Natural killer cell (primary cell): ENCODE data around the gene PCDH1. TPM values are rescaled to one million over a fixed set of nuclear protein-coding genes. Genes with fewer than 3 reads are reported as not detected.

Source experiments
- ATAC-seq, 3 donors: fragments of 150-1000 bp in 2 of 3; fragments of 200-7000 bp in 1 of 3; cut with Tn5 transposase; 1 replicate in 1 of 3; 2 replicates in 2 of 3; pipeline ENCODE4 v1.10.0; 2021; ENCODE audit warnings: mild to moderate bottlenecking in 2 of 3, moderate library complexity in 2 of 3
- DNase-seq, 2 donors: peaks; one replicate each; pipeline versions ENCODE4 v3.0.0 to v3.0.0-alpha.2; 2013 to 2021; ENCODE audit warnings: mixed read lengths in 1 of 2
- H3K27ac ChIP-seq: one replicate; pipeline ENCODE4 v1.5.1; 2013; ENCODE audit warnings: mild to moderate bottlenecking, low read length
- H3K27me3 ChIP-seq: one replicate; pipeline ENCODE4 v1.6.1; 2013; ENCODE audit warnings: low read length; ENCODE audit not compliant: control insufficient read depth, insufficient read depth
- H3K36me3 ChIP-seq: one replicate; pipeline ENCODE4 v1.6.1; 2013; ENCODE audit warnings: low read length; ENCODE audit not compliant: control insufficient read depth, insufficient read depth
- H3K4me1 ChIP-seq: one replicate; pipeline ENCODE4 v1.6.1; 2013; ENCODE audit warnings: low read length; ENCODE audit not compliant: control insufficient read depth, insufficient read depth
- H3K4me3 ChIP-seq: one replicate; pipeline ENCODE4 v1.5.1; 2013; ENCODE audit warnings: low read length
- H3K9me3 ChIP-seq: one replicate; pipeline ENCODE4 v1.6.1; 2013; ENCODE audit warnings: low read length; ENCODE audit not compliant: control insufficient read depth, insufficient read depth
- H3K27ac Mint-ChIP-seq, 2 donors: one replicate each; pipeline ENCODE4 v1.8.0; 2022; ENCODE audit warnings: mild to moderate bottlenecking in 2 of 2, mixed read lengths in 2 of 2, moderate library complexity in 1 of 2
- H3K27me3 Mint-ChIP-seq, 2 donors: one replicate each; pipeline ENCODE4 v1.8.0; 2022; ENCODE audit warnings: low read depth in 2 of 2, mixed read lengths in 2 of 2
- H3K36me3 Mint-ChIP-seq: one replicate; pipeline ENCODE4 v1.8.0; 2022; ENCODE audit warnings: mixed read lengths
- H3K4me1 Mint-ChIP-seq, 2 donors: one replicate each; pipeline ENCODE4 v1.8.0; 2022; ENCODE audit warnings: mixed read lengths in 2 of 2
- H3K4me3 Mint-ChIP-seq: one replicate; pipeline ENCODE4 v1.8.0; 2022; ENCODE audit warnings: mild to moderate bottlenecking, moderate library complexity, mixed read lengths
- H3K9me3 Mint-ChIP-seq, 2 donors: one replicate each; pipeline ENCODE4 v1.8.0; 2022; ENCODE audit warnings: mixed read lengths in 2 of 2
- CTCF ChIP-seq: fragments of 200-600 bp; IDR thresholded peaks from one replicate; pipeline ENCODE4 v1.8.0; 2022; ENCODE audit warnings: antibody characterized with exemption
- WGBS: methylation state at CpG from one replicate; pipeline ENCODE4 v1.1.7; 2013; ENCODE audit warnings: missing lambda C conversion rate; ENCODE audit not compliant: insufficient coverage; 5-methylcytosine and 5-hydroxymethylcytosine counted together
- intact Hi-C: fragments of 100-400 bp; cut with micrococcal nuclease; formaldehyde crosslinking; loops from one replicate; pipeline ENCODE4 v1.14.2; 2022
- total RNA-seq, 4 donors: library from RNA; stranded (reverse); fragments of 120-200 nt in 1 of 4; gene quantifications; one replicate each; pipeline versions ENCODE4 v1.2.3 to v1.2.4, GENCODE V29; 2013 to 2022

PCDH1 gene
- total RNA-seq, 3 donors from 2014 or later (not counting 1 experiment from before 2014, with no cell fraction given): 19.2 to 39.2 (median 32.1) TPM

GRCh38 chr5:141882594-141883183 lies 4.5 kb upstream of the PCDH1 start:
- ATAC-seq (no peak), DNase-seq (no peak)
- Mint-ChIP-seq H3K27me3 (peaks cover 48 to 50% of the 10 kb centered on the region in 2 donors), H3K4me3 (no peak overlapping the region), H3K36me3 (no peaks in the 10 kb centered on the region), H3K27ac (peak overlapping the region in 1 of 2 donors; percentile 82), H3K4me1 (peaks cover 10 to 22% of the 10 kb centered on the region in 2 donors), H3K9me3 (no peaks in the 10 kb centered on the region)
- 18% methylated on average over 12 of the region's 13 CpGs for WGBS
- H3K9me3 ChIP-seq: no peaks in the 10 kb centered on the region
- intact Hi-C loops: no loop called here
- H3K4me1 ChIP-seq: peaks cover 13% of the 10 kb centered on the region
- TF ChIP-seq CTCF: no peak
- no peak overlapping the region for H3K4me3 ChIP-seq
- H3K27me3 ChIP-seq: peaks cover 42% of the 10 kb centered on the region
- H3K36me3 ChIP-seq: no peaks in the 10 kb centered on the region
- no peak overlapping the region for H3K27ac ChIP-seq

GRCh38 chr5:141881886-141882285 lies 3.7 kb upstream of the PCDH1 start:
- Mint-ChIP-seq H3K36me3 (no peaks in the 10 kb centered on the region), H3K9me3 (no peaks in the 10 kb centered on the region), H3K4me1 (peaks cover 17 to 30% of the 10 kb centered on the region in 2 donors), H3K4me3 (no peak overlapping the region), H3K27me3 (peaks cover 50 to 52% of the 10 kb centered on the region in 2 donors), H3K27ac (peak overlapping the region in 1 of 2 donors; percentile 82)
- Histone ChIP-seq H3K27me3 (peaks cover 50% of the 10 kb centered on the region), H3K27ac (no peak overlapping the region), H3K9me3 (no peaks in the 10 kb centered on the region), H3K4me3 (no peak overlapping the region), H3K4me1 (peaks cover 21% of the 10 kb centered on the region), H3K36me3 (no peaks in the 10 kb centered on the region)
- no peak for DNase-seq
- no peak for ATAC-seq
- intact Hi-C loops: no loop called here
- no peak for TF ChIP-seq CTCF
- 29% methylated on average over 4 of the region's 4 CpGs for WGBS

- H3K36me3 ChIP-seq: no peaks in the 10 kb centered on the region
- peak overlapping the region in 1 of 2 donors; percentile 82 for H3K27ac Mint-ChIP-seq
- H3K36me3 Mint-ChIP-seq: no peaks in the 10 kb centered on the region
- WGBS: 46% methylated on average over 8 of the region's 8 CpGs
- peaks cover 57% of the 10 kb centered on the region for H3K27me3 ChIP-seq
- no peaks in the 10 kb centered on the region for H3K9me3 Mint-ChIP-seq
- TF ChIP-seq CTCF: no peak
- DNase-seq (no peak), ATAC-seq (no peak)
- H3K27me3 Mint-ChIP-seq: peaks cover 49 to 50% of the 10 kb centered on the region in 2 donors
- no peak overlapping the region for H3K4me3 Mint-ChIP-seq
- H3K4me3 ChIP-seq: no peak overlapping the region
- peaks cover 18 to 35% of the 10 kb centered on the region in 2 donors for H3K4me1 Mint-ChIP-seq
- peaks cover 28% of the 10 kb centered on the region for H3K4me1 ChIP-seq
- intact Hi-C loops: no loop called here
- no peak overlapping the region for H3K27ac ChIP-seq
- H3K9me3 ChIP-seq: no peaks in the 10 kb centered on the region
Measured at GRCh38 chr5:141880961-141881801, 3.0 kb upstream of the PCDH1 start.
